Stimulated activated naive CD8-positive, alpha-beta T cell treated with anti-CD3 and anti-CD28 coated beads, Interleukin-15, amount 100 ng/mL, for 72 hours (primary cell): ENCODE measurements around the gene GCNT2.
"Not testable (repeated sequence)": the region's sequence is repeated elsewhere in the genome, so short reads cannot be mapped to it uniquely, and the experiment has no call there.

Experiments used
- ATAC-seq: fragments of 150-1000 bp; cut with Tn5 transposase; 2 replicates; pipeline ENCODE4 v1.10.0; 2021; ENCODE audit warnings: mild to moderate bottlenecking, moderate library complexity
- DNase-seq, 2 donors: peaks; one replicate each; pipeline ENCODE4 v3.0.0; 2021 to 2022
- H3K27ac Mint-ChIP-seq, 2 donors: one replicate each; pipeline ENCODE4 v1.8.0; 2022; ENCODE audit warnings: mild to moderate bottlenecking in 2 of 2, mixed read lengths in 2 of 2, moderate library complexity in 2 of 2
- H3K27me3 Mint-ChIP-seq: one replicate; pipeline ENCODE4 v1.8.0; 2022; ENCODE audit warnings: mixed read lengths
- H3K4me1 Mint-ChIP-seq: one replicate; pipeline ENCODE4 v1.8.0; 2022; ENCODE audit warnings: mild to moderate bottlenecking, mixed read lengths
- H3K4me3 Mint-ChIP-seq, 2 donors: one replicate each; pipeline ENCODE4 v1.8.0; 2022; ENCODE audit warnings: mild to moderate bottlenecking in 2 of 2, mixed read lengths in 2 of 2, moderate library complexity in 1 of 2
- H3K9me3 Mint-ChIP-seq, 2 donors: one replicate each; pipeline ENCODE4 v1.8.0; 2022; ENCODE audit warnings: mixed read lengths in 2 of 2

GCNT2 gene

GRCh38 chr6:10578723-10579122, 57.6 kb downstream of the GCNT2 start:
- H3K27ac Mint-ChIP-seq: no peak overlapping the region
- H3K9me3 Mint-ChIP-seq: no peaks in the 10 kb centered on the region
- no peak for ATAC-seq

GRCh38 chr6:10579803-10580202, 58.7 kb downstream of the GCNT2 start:
- H3K4me1 Mint-ChIP-seq: peaks cover 18% of the 10 kb centered on the region
- no peaks in the 10 kb centered on the region for H3K27me3 Mint-ChIP-seq
- DNase-seq (no peak), ATAC-seq (no peak)
- no peak overlapping the region for H3K4me3 Mint-ChIP-seq
- H3K27ac Mint-ChIP-seq: no peak overlapping the region
- H3K9me3 Mint-ChIP-seq: no peaks in the 10 kb centered on the region

More at GRCh38 chr6:10578723-10579122, 57.6 kb downstream of the GCNT2 start:
- no peak for DNase-seq
- peaks cover 15% of the 10 kb centered on the region for H3K4me1 Mint-ChIP-seq
- H3K27me3 Mint-ChIP-seq: no peaks in the 10 kb centered on the region
- no peak overlapping the region for H3K4me3 Mint-ChIP-seq

- H3K9me3 Mint-ChIP-seq: no peaks in the 10 kb centered on the region
- H3K4me3 Mint-ChIP-seq: no peak overlapping the region
- no peak for ATAC-seq
- H3K27ac Mint-ChIP-seq: no peak overlapping the region
- H3K27me3 Mint-ChIP-seq: no peaks in the 10 kb centered on the region
- DNase-seq: no peak
- peaks cover 18% of the 10 kb centered on the region for H3K4me1 Mint-ChIP-seq
Measured at GRCh38 chr6:10580570-10580969, 59.4 kb downstream of the GCNT2 start.

- H3K9me3 Mint-ChIP-seq, DNase-seq, H3K4me3 Mint-ChIP-seq, H3K27me3 Mint-ChIP-seq, H3K27ac Mint-ChIP-seq, ATAC-seq: not testable (repeated sequence)
- peaks cover 18% of the 10 kb centered on the region for H3K4me1 Mint-ChIP-seq
Measured at GRCh38 chr6:10581402-10581801, 60.3 kb downstream of the GCNT2 start.

- no peak for DNase-seq
- ATAC-seq: no peak
- Mint-ChIP-seq H3K27me3 (no peaks in the 10 kb centered on the region), H3K27ac (no peak overlapping the region), H3K4me3 (no peak overlapping the region), H3K9me3 (no peaks in the 10 kb centered on the region), H3K4me1 (peaks cover 18% of the 10 kb centered on the region)
Measured at GRCh38 chr6:10582774-10583508, 61.8 kb downstream of the GCNT2 start.

GRCh38 chr6:10583509-10583901, 62.4 kb downstream of the GCNT2 start:
- H3K27ac Mint-ChIP-seq: no peak overlapping the region

GRCh38 chr6:10584607-10585006, 63.5 kb downstream of the GCNT2 start:
- Mint-ChIP-seq H3K4me3 (no peak overlapping the region), H3K27me3 (no peaks in the 10 kb centered on the region), H3K27ac (no peak overlapping the region), H3K9me3 (no peaks in the 10 kb centered on the region), H3K4me1 (peaks cover 18% of the 10 kb centered on the region)
- DNase-seq (no peak), ATAC-seq (no peak)

More at GRCh38 chr6:10583509-10583901, 62.4 kb downstream of the GCNT2 start:
- Mint-ChIP-seq H3K9me3 (no peaks in the 10 kb centered on the region), H3K4me1 (peaks cover 18% of the 10 kb centered on the region), H3K27me3 (no peaks in the 10 kb centered on the region), H3K4me3 (no peak overlapping the region)
- no peak for ATAC-seq
- no peak for DNase-seq

- H3K27me3 Mint-ChIP-seq: no peaks in the 10 kb centered on the region
- no peak for ATAC-seq
Measured at GRCh38 chr6:10585209-10585845, 64.2 kb downstream of the GCNT2 start.

GRCh38 chr6:10586302-10586701, 65.2 kb downstream of the GCNT2 start:
- Mint-ChIP-seq H3K9me3 (no peaks in the 10 kb centered on the region), H3K4me1 (peaks cover 13% of the 10 kb centered on the region), H3K27ac (no peak overlapping the region), H3K4me3 (no peak overlapping the region), H3K27me3 (no peaks in the 10 kb centered on the region)
- DNase-seq (no peak), ATAC-seq (no peak)

More at GRCh38 chr6:10585209-10585845, 64.2 kb downstream of the GCNT2 start:
- no peak for DNase-seq
- Mint-ChIP-seq H3K4me1 (peaks cover 15% of the 10 kb centered on the region), H3K9me3 (no peaks in the 10 kb centered on the region), H3K27ac (no peak overlapping the region), H3K4me3 (no peak overlapping the region)

- H3K27me3 Mint-ChIP-seq: no peaks in the 10 kb centered on the region
- ATAC-seq (peak; percentile 76), DNase-seq (peak in 1 of 2 donors; percentile 17)
- H3K27ac Mint-ChIP-seq: no peak overlapping the region
- peaks cover 12% of the 10 kb centered on the region for H3K4me1 Mint-ChIP-seq
- H3K9me3 Mint-ChIP-seq: no peaks in the 10 kb centered on the region
- no peak overlapping the region for H3K4me3 Mint-ChIP-seq
Measured at GRCh38 chr6:10587656-10588406, 66.7 kb downstream of the GCNT2 start.

GRCh38 chr6:10588562-10589428, 67.6 kb downstream of the GCNT2 start:
- ATAC-seq (no peak), DNase-seq (no peak)
- Mint-ChIP-seq H3K4me3 (no peak overlapping the region), H3K27ac (no peak overlapping the region), H3K9me3 (no peaks in the 10 kb centered on the region), H3K4me1 (peaks cover 3% of the 10 kb centered on the region), H3K27me3 (no peaks in the 10 kb centered on the region)

GRCh38 chr6:10589429-10589727, 68.2 kb downstream of the GCNT2 start:
- Mint-ChIP-seq H3K9me3 (no peaks in the 10 kb centered on the region), H3K4me1 (no peaks in the 10 kb centered on the region), H3K27ac (no peak overlapping the region), H3K27me3 (no peaks in the 10 kb centered on the region), H3K4me3 (no peak overlapping the region)
- ATAC-seq (no peak), DNase-seq (no peak)

- no peaks in the 10 kb centered on the region for H3K27me3 Mint-ChIP-seq
- no peak overlapping the region for H3K27ac Mint-ChIP-seq
- H3K4me1 Mint-ChIP-seq: no peaks in the 10 kb centered on the region
- H3K9me3 Mint-ChIP-seq: no peaks in the 10 kb centered on the region
- no peak overlapping the region for H3K4me3 Mint-ChIP-seq
- ATAC-seq (no peak), DNase-seq (no peak)
Measured at GRCh38 chr6:10589983-10590382, 68.8 kb downstream of the GCNT2 start.

- Mint-ChIP-seq H3K27me3 (no peaks in the 10 kb centered on the region), H3K4me1 (no peaks in the 10 kb centered on the region), H3K27ac (no peak overlapping the region), H3K9me3 (no peaks in the 10 kb centered on the region), H3K4me3 (no peak overlapping the region)
- ATAC-seq (no peak), DNase-seq (no peak)
Measured at GRCh38 chr6:10591422-10592160, 70.4 kb downstream of the GCNT2 start.
